Parathyroid adenoma (tissue), 2 donors: ENCODE results near the gene CHST1.

Experiments used
- H2AFZ ChIP-seq: fragments of 300-600 bp; sonication (generic); one replicate; pipeline ENCODE4 v1.7.0; 2017; ENCODE audit warnings: antibody characterized with exemption, mild to moderate bottlenecking
- H3K27ac ChIP-seq: fragments of 300-600 bp; sonication (generic); one replicate; pipeline ENCODE4 v1.7.0; 2017
- H3K27me3 ChIP-seq: fragments of 300-600 bp; sonication (generic); one replicate; pipeline ENCODE4 v1.7.0; 2017; ENCODE audit warnings: low read length; ENCODE audit not compliant: control insufficient read depth, insufficient read depth
- H3K36me3 ChIP-seq: fragments of 300-600 bp; sonication (generic); one replicate; pipeline ENCODE4 v1.7.0; 2017; ENCODE audit warnings: low read length; ENCODE audit not compliant: control insufficient read depth, insufficient read depth
- H3K4me1 ChIP-seq: fragments of 300-600 bp; sonication (generic); one replicate; pipeline ENCODE4 v1.7.0; 2017; ENCODE audit warnings: control low read depth
- H3K4me2 ChIP-seq: fragments of 300-600 bp; sonication (generic); one replicate; pipeline ENCODE4 v1.7.0; 2017; ENCODE audit warnings: low read length
- H3K4me3 ChIP-seq: fragments of 300-600 bp; sonication (generic); one replicate; pipeline ENCODE4 v1.7.0; 2017; ENCODE audit warnings: low read depth, low read length
- H3K79me2 ChIP-seq: fragments of 300-600 bp; sonication (generic); one replicate; pipeline ENCODE4 v1.7.0; 2017; ENCODE audit warnings: control low read depth
- H3K9ac ChIP-seq: fragments of 300-600 bp; sonication (generic); one replicate; pipeline ENCODE4 v1.7.0; 2017; ENCODE audit warnings: mild to moderate bottlenecking
- H3K9me3 ChIP-seq: fragments of 300-600 bp; sonication (generic); one replicate; pipeline ENCODE4 v1.7.0; 2017; ENCODE audit warnings: low read length; ENCODE audit not compliant: control insufficient read depth
- TF ChIP-seq, protein P1 (sequence below): fragments of 300-600 bp; sonication (generic); IDR thresholded peaks from one replicate; pipeline ENCODE4 v1.7.0; 2017; ENCODE audit warnings: antibody characterized with exemption, mild to moderate bottlenecking
- donor health status: primary hyperparathyroidism.

CHST1 gene, protein sequence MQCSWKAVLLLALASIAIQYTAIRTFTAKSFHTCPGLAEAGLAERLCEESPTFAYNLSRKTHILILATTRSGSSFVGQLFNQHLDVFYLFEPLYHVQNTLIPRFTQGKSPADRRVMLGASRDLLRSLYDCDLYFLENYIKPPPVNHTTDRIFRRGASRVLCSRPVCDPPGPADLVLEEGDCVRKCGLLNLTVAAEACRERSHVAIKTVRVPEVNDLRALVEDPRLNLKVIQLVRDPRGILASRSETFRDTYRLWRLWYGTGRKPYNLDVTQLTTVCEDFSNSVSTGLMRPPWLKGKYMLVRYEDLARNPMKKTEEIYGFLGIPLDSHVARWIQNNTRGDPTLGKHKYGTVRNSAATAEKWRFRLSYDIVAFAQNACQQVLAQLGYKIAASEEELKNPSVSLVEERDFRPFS

DNA sequence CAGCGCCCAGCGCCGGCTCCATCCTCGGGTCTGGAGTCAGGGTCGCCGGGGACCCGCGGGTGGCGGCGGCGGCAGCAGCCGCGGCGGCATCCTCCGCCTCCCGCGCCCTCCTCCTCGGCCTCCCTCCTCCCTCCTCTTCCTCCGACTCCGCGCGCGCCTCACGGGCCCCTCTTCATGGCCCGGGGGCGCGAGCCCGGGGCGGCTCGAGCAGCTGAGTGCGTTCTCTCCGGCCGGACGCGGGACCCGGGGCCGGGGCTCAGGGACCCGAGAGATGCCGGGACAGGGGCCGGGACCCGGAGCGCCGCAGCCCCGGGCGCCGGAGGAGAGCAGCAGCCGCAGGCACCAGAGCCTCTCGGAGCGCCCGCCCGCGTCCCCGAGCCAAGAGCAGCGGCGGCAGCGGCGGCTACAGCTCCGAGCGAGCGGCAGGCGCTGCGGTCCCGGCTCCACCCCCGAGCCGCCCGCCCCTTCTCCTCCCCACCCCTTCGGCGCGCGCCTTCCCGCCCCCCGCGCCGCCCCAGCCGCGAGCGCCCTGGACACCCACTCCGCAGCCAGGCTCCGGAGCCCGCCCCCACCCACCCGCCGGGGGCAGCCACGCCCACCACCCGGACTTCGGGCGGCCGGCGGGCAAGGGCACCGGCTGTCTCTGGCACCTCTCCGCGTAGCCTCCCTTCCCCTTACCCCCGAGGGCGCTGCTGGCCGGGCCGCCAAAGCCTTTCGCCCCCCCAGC lies at the start of gene CHST1:
CHST1 (minus strand) TSS at position 417 of the 727 bp plus-strand sequence. CDS start 14,699 bp downstream, outside the sequence.
- H3K79me2 ChIP-seq = no peaks in the 10 kb centered on the region
- H2AFZ ChIP-seq = peak within 1 kb of the TSS; percentile 60
- no peak within 1 kb of the TSS for H3K27ac ChIP-seq
- no peaks in the 10 kb centered on the region for H3K4me1 ChIP-seq
- H3K36me3 ChIP-seq = no peaks in the 10 kb centered on the region
- no peaks in the 10 kb centered on the region for H3K27me3 ChIP-seq
- H3K9me3 ChIP-seq = no peaks in the 10 kb centered on the region
- TF ChIP-seq, protein P1, sequence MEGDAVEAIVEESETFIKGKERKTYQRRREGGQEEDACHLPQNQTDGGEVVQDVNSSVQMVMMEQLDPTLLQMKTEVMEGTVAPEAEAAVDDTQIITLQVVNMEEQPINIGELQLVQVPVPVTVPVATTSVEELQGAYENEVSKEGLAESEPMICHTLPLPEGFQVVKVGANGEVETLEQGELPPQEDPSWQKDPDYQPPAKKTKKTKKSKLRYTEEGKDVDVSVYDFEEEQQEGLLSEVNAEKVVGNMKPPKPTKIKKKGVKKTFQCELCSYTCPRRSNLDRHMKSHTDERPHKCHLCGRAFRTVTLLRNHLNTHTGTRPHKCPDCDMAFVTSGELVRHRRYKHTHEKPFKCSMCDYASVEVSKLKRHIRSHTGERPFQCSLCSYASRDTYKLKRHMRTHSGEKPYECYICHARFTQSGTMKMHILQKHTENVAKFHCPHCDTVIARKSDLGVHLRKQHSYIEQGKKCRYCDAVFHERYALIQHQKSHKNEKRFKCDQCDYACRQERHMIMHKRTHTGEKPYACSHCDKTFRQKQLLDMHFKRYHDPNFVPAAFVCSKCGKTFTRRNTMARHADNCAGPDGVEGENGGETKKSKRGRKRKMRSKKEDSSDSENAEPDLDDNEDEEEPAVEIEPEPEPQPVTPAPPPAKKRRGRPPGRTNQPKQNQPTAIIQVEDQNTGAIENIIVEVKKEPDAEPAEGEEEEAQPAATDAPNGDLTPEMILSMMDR = no peak
- peak within 1 kb of the TSS; percentile 68 for H3K4me2 ChIP-seq
- no peak within 1 kb of the TSS for H3K9ac ChIP-seq
- peak within 1 kb of the TSS; percentile 37 for H3K4me3 ChIP-seq

DNA sequence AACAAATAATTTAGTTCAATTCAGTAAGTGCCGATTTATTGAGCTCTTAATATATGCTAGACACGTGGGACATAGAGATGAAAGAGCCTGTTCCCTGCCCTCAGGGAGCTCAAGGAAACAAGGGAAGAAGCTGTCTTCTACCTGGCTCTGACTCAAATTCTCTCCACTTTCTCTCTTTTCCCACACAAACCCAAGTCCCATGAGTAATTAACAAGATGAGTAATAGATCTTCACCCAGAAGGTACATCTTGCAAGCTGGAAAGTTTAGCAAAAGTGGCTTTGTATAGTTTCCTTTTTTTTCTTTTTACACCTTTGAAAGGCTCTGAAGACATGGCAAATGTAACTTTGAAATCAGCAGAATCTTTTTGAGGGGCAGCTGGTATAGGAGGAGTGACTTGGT lies 48.2 kb upstream of the CHST1 start:
- Histone ChIP-seq H3K36me3 (no peaks in the 10 kb centered on the region), H2AFZ (no peak overlapping the region), H3K4me1 (no peaks in the 10 kb centered on the region), H3K9me3 (no peaks in the 10 kb centered on the region), H3K27ac (no peak overlapping the region), H3K79me2 (no peaks in the 10 kb centered on the region), H3K9ac (no peak overlapping the region), H3K4me3 (no peak overlapping the region), H3K27me3 (no peaks in the 10 kb centered on the region), H3K4me2 (no peak overlapping the region)
- TF ChIP-seq, protein P1 = no peak

DNA sequence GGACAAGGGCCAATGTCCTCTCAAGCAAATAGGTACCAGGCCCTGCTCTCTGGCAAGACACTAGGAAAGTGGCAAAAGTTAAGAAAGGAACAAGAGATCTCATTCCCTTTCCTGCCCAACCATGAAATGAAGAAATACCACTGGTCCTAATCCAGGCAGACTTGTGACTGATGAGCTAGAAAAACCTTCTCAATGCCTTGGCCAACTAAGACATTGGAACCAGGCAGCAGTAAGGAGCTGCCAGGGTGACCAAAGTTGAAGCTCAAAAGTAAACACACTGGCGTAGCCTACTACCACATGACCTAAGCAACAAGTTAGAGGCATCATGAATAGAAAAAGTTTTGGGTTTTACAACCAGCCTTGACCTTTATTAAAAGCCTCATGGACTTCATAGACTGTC lies 45.1 kb upstream of the CHST1 start:
- Histone ChIP-seq H3K79me2 (no peaks in the 10 kb centered on the region), H2AFZ (no peak overlapping the region), H3K4me2 (no peak overlapping the region), H3K36me3 (no peaks in the 10 kb centered on the region), H3K9me3 (no peaks in the 10 kb centered on the region), H3K27me3 (no peaks in the 10 kb centered on the region), H3K4me1 (no peaks in the 10 kb centered on the region), H3K9ac (no peak overlapping the region), H3K27ac (no peak overlapping the region), H3K4me3 (no peak overlapping the region)
- TF ChIP-seq, protein P1 = no peak

DNA sequence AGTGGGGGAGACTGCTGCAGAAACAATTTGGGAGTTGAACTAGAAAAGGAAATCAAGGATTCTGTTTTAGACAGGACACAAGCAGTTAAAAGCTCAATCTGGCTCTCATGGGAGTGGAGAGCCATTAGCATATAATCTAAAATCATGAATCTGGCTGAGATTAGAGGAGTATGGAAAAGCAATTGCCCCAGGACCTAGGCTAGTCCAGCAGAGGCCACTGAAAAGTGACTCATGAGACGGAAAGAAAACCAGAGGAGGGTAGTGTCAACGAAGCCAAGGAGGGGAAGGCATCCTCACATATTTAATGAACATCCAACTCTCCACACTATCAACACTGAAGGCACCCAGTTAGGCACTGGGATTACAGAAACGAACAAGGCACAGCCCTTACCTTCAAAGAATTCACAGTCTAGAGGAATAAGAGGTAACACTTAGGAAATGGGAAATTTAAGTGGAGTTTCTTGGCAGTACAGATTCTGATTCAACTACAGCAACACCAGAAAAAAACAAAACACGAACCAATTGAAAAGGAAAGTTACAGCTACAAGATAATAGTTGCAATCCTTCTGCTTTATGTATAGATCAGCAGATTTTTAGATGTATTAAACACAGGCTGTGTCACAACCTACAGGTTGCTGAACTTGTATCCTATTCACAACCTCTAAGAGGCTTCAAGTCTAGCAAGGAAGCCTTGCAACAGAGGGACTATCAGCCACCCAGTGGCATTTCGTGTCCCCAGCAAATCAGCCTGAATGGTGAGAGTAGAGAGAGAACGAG lies 43.7 kb upstream of the CHST1 start:
- Histone ChIP-seq H3K36me3 (no peaks in the 10 kb centered on the region), H2AFZ (no peak overlapping the region), H3K4me2 (no peak overlapping the region), H3K27ac (no peak overlapping the region), H3K79me2 (no peaks in the 10 kb centered on the region), H3K9ac (no peak overlapping the region), H3K9me3 (no peaks in the 10 kb centered on the region), H3K4me3 (no peak overlapping the region), H3K27me3 (no peaks in the 10 kb centered on the region), H3K4me1 (no peaks in the 10 kb centered on the region)
- TF ChIP-seq, protein P1 = no peak
